Motor neuron (in vitro differentiated cells): ENCODE results near the gene LRRC45. TPM values are rescaled to one million over a fixed set of nuclear protein-coding genes. Genes with fewer than 3 reads are reported as not detected.
A peak's percentile ranks its signal among the peaks of the same experiment; 100 is the strongest.

Experiments
- ATAC-seq, 8 experiments: fragments of 200-7000 bp; cut with Tn5 transposase; replicated peaks in 6 of 8; 2 replicates each; pipeline ENCODE4 v1.8.0; 2021; ENCODE audit warnings: mild to moderate bottlenecking in 8 of 8, moderate library complexity in 8 of 8
- H3K27ac ChIP-seq, 2 donors: fragments of 250-450 bp; sonication (Bioruptor Pico); 2 replicates each; pipeline ENCODE4 v1.9.0; 2021; ENCODE audit warnings: antibody characterized with exemption in 2 of 2, mild to moderate bottlenecking in 2 of 2, moderate library complexity in 1 of 2
- H3K4me1 ChIP-seq, 2 donors: fragments of 250-450 bp; sonication (Bioruptor Pico); replicated peaks in 1 of 2; 2 replicates each; pipeline ENCODE4 v1.6.1; 2021; ENCODE audit warnings: antibody characterized with exemption in 2 of 2, mild to moderate bottlenecking in 2 of 2, moderate library complexity in 1 of 2
- H3K4me3 ChIP-seq, 5 donors: fragments of 250-450 bp; sonication (Bioruptor Pico); 2 replicates each; pipeline ENCODE4 v1.9.0; 2021; ENCODE audit warnings: antibody characterized with exemption in 5 of 5, mild to moderate bottlenecking in 5 of 5, moderate library complexity in 4 of 5
- whole genome bisulfite sequencing, 10 experiments: fragments of 450-650 bp; shearing (Covaris generic); methylation state at CpG; one replicate each; pipeline ENCODE4 v1.0.0; 2022; 5-methylcytosine and 5-hydroxymethylcytosine counted together
- in situ Hi-C, 9 experiments: fragments of 400-800 bp; cut with MboI; loops; one replicate each; pipeline ENCODE4 v1.15.0; 2021; ENCODE audit warnings: low sequenced_read_pairs in 9 of 9, low pct_unique_long_range_greater_than_20kb in 2 of 9; ENCODE audit not compliant: unreplicated experiment in 9 of 9
- total RNA-seq, 8 experiments: library from RNA; unstranded; fragments of 300-600 nt; gene quantifications; 2 replicates each; pipeline versions ENCODE4 v1.2.3 to v1.2.4, GENCODE V29; 2022

Gene LRRC45
- total RNA-seq, 8 experiments from 2014 or later = 2.8 to 18.1 (median 10.7) TPM

GRCh38 chr17:82041144-82041814 lies 18.2 kb downstream of the LRRC45 start:
- peaks cover 4% of the 10 kb centered on the region in 2 donors for H3K4me1 ChIP-seq
- no peak overlapping the region for H3K27ac ChIP-seq
- no peak overlapping the region for H3K4me3 ChIP-seq
- WGBS, 10 experiments = 4 to 91% (median 68%) methylated on average over 3 to 16 of the region's 17 CpGs
- in situ Hi-C loops = loop anchor here in 4 of 9 experiments (25.0 kb wide), 2 partner anchors 96 to 121 kb away; no protein-coding TSS in a partner anchor
- ATAC-seq = no peak

GRCh38 chr17:82042649-82043048 lies 19.5 kb downstream of the LRRC45 start:
- Histone ChIP-seq H3K4me3 (no peak overlapping the region), H3K4me1 (no peaks in the 10 kb centered on the region), H3K27ac (no peak overlapping the region)
- ATAC-seq = peak in 4 of 8 experiments; percentile 6 to 21 (median 14)
- WGBS, 10 experiments = 23 to 100% (median 24%) methylated on average over 1 to 4 of the region's 9 CpGs; no CpG with 5 or more reads in 7 of the 10 experiments
- in situ Hi-C loops = loop anchor here in 4 of 9 experiments (25.0 kb wide), 2 partner anchors 95 to 120 kb away; no protein-coding TSS in a partner anchor

GRCh38 chr17:82043507-82043906 lies 20.4 kb downstream of the LRRC45 start:
- in situ Hi-C loops = loop anchor here in 4 of 9 experiments (25.0 kb wide), 2 partner anchors 94 to 119 kb away; no protein-coding TSS in a partner anchor
- WGBS, 10 experiments = 66 to 89% (median 70%) methylated on average over 5 to 12 of the region's 16 CpGs; no CpG with 5 or more reads in 6 of the 10 experiments
- no peak overlapping the region for H3K4me3 ChIP-seq
- ATAC-seq = peak in 1 of 8 experiments; percentile 13
- H3K4me1 ChIP-seq = no peaks in the 10 kb centered on the region
- no peak overlapping the region for H3K27ac ChIP-seq

- in situ Hi-C loops = loop anchor here in 4 of 9 experiments (25.0 kb wide), 2 partner anchors 91 to 116 kb away; no protein-coding TSS in a partner anchor
- WGBS, 10 experiments = 33 to 96% (median 89%) methylated on average over 2 to 6 of the region's 14 CpGs; no CpG with 5 or more reads in 3 of the 10 experiments
Observed at GRCh38 chr17:82045936-82046484, 22.9 kb downstream of the LRRC45 start.

GRCh38 chr17:82046903-82047302 lies 23.8 kb downstream of the LRRC45 start:
- H3K4me3 ChIP-seq = no peak overlapping the region
- in situ Hi-C loops = loop anchor here in 4 of 9 experiments (25.0 kb wide), 2 partner anchors 90 to 115 kb away; no protein-coding TSS in a partner anchor
- 70 to 96% (median 89%) methylated on average over 5 to 15 of the region's 21 CpGs; no CpG with 5 or more reads in 4 of the 10 experiments for WGBS, 10 experiments

More at GRCh38 chr17:82045936-82046484, 22.9 kb downstream of the LRRC45 start:
- H3K27ac ChIP-seq = no peak overlapping the region
- peaks cover 0 to 6% of the 10 kb centered on the region in 2 donors for H3K4me1 ChIP-seq
- ATAC-seq = peak in 2 of 8 experiments; percentile 16 to 53
- no peak overlapping the region for H3K4me3 ChIP-seq

GRCh38 chr17:82047379-82047778 lies 24.3 kb downstream of the LRRC45 start:
- 87 to 100% (median 94%) methylated on average over 5 to 12 of the region's 24 CpGs; no CpG with 5 or more reads in 6 of the 10 experiments for WGBS, 10 experiments
- Histone ChIP-seq H3K27ac (no peak overlapping the region), H3K4me3 (no peak overlapping the region), H3K4me1 (peaks cover 0 to 6% of the 10 kb centered on the region in 2 donors)
- ATAC-seq = no peak
- in situ Hi-C loops = loop anchor here in 4 of 9 experiments (25.0 kb wide), 2 partner anchors 90 to 115 kb away; no protein-coding TSS in a partner anchor

More at GRCh38 chr17:82046903-82047302, 23.8 kb downstream of the LRRC45 start:
- H3K27ac ChIP-seq = no peak overlapping the region
- H3K4me1 ChIP-seq = peaks cover 0 to 6% of the 10 kb centered on the region in 2 donors
- no peak for ATAC-seq

- no peak for ATAC-seq
- Histone ChIP-seq H3K27ac (no peak overlapping the region), H3K4me3 (no peak overlapping the region), H3K4me1 (peaks cover 6 to 10% of the 10 kb centered on the region in 2 donors)
- WGBS, 10 experiments = 53 to 100% (median 81%) methylated on average over 1 to 6 of the region's 25 CpGs; no CpG with 5 or more reads in 3 of the 10 experiments
- in situ Hi-C loops = loop anchor here in 4 of 9 experiments (25.0 kb wide), 2 partner anchors 89 to 114 kb away; no protein-coding TSS in a partner anchor
Observed at GRCh38 chr17:82047914-82048570, 24.9 kb downstream of the LRRC45 start.

- in situ Hi-C loops = loop anchor here in 4 of 9 experiments (25.0 kb wide), 2 partner anchors 89 to 114 kb away; no protein-coding TSS in a partner anchor
- H3K4me1 ChIP-seq = peaks cover 7 to 12% of the 10 kb centered on the region in 2 donors
- no peak for ATAC-seq
- no peak overlapping the region for H3K4me3 ChIP-seq
- 100% methylated on average over 4 of the region's 20 CpGs; no CpG with 5 or more reads in 9 of the 10 experiments for WGBS, 10 experiments
- no peak overlapping the region for H3K27ac ChIP-seq
Observed at GRCh38 chr17:82048571-82048971, 25.5 kb downstream of the LRRC45 start.

- Histone ChIP-seq H3K27ac (no peak overlapping the region), H3K4me1 (peaks cover 7 to 12% of the 10 kb centered on the region in 2 donors), H3K4me3 (no peak overlapping the region)
- no peak for ATAC-seq
- 20 to 40% methylated on average over 1 of the region's 8 CpGs; no CpG with 5 or more reads in 8 of the 10 experiments for WGBS, 10 experiments
- in situ Hi-C loops = loop anchor here in 4 of 9 experiments (25.0 kb wide), 2 partner anchors 88 to 113 kb away; no protein-coding TSS in a partner anchor
Observed at GRCh38 chr17:82049106-82049505, 26.0 kb downstream of the LRRC45 start.

GRCh38 chr17:82049521-82049971 lies 26.4 kb downstream of the LRRC45 start:
- ATAC-seq = no peak
- Histone ChIP-seq H3K27ac (no peak overlapping the region), H3K4me3 (no peak overlapping the region), H3K4me1 (peaks cover 7 to 12% of the 10 kb centered on the region in 2 donors)
- WGBS, 10 experiments = 96 to 100% (median 100%) methylated on average over 1 to 3 of the region's 16 CpGs; no CpG with 5 or more reads in 7 of the 10 experiments
- in situ Hi-C loops = loop anchor here in 4 of 9 experiments (25.0 kb wide), 2 partner anchors 88 to 113 kb away; no protein-coding TSS in a partner anchor

GRCh38 chr17:82050152-82050760 lies 27.2 kb downstream of the LRRC45 start:
- WGBS, 10 experiments = 75 to 92% (median 80%) methylated on average over 1 to 9 of the region's 28 CpGs; no CpG with 5 or more reads in 5 of the 10 experiments
- in situ Hi-C loops = no loop called here
- H3K4me1 ChIP-seq = peaks cover 7 to 12% of the 10 kb centered on the region in 2 donors
- no peak overlapping the region for H3K27ac ChIP-seq
- no peak for ATAC-seq
- peak overlapping the region; percentile 75 to 100 (median 96) for H3K4me3 ChIP-seq
